Stimulated activated CD8-positive, alpha-beta memory T cell treated with anti-CD3 and anti-CD28 coated beads, Interleukin-2, amount 100 ng/mL, for 48 hours (primary cell): ENCODE data around the gene ATP6V0A1.

Experiments
- DNase-seq, 2 donors: peaks; one replicate each; pipeline ENCODE4 v3.0.0-alpha.2; 2020; ENCODE audit warnings: low read depth in 2 of 2

ATP6V0A1 gene

GRCh38 chr17:42561897-42562387, 103.3 kb downstream of the ATP6V0A1 start, which contains the start of gene COASY:
TSS of gene COASY (plus strand) at chr17:42562148. CDS start at chr17:42562623, 475 bp downstream.
- peak; percentile 85 to 92 for DNase-seq

GRCh38 chr17:42562388-42563142, 103.9 kb downstream of the ATP6V0A1 start:
- DNase-seq: no peak

GRCh38 chr17:42563143-42563509, 104.4 kb downstream of the ATP6V0A1 start:
- DNase-seq: no peak

- DNase-seq: no peak
These were observed 104.9 kb downstream of the ATP6V0A1 start for GRCh38 chr17:42563543-42563942.

- no peak for DNase-seq
These were observed 105.3 kb downstream of the ATP6V0A1 start for GRCh38 chr17:42563950-42564349.

GRCh38 chr17:42564815-42565522, 106.3 kb downstream of the ATP6V0A1 start:
- no peak for DNase-seq

- no peak for DNase-seq
These were observed 107.0 kb downstream of the ATP6V0A1 start for GRCh38 chr17:42565523-42566214.

GRCh38 chr17:42566215-42566882, 107.7 kb downstream of the ATP6V0A1 start:
- no peak for DNase-seq

- peak; percentile 91 to 94 for DNase-seq
These were observed 108.3 kb downstream of the ATP6V0A1 start, which contains the start of gene MLX for GRCh38 chr17:42566883-42567573. TSS of gene MLX (plus strand) at chr17:42567100. CDS start at chr17:42567125, 25 bp downstream.

GRCh38 chr17:42568341-42569111, 109.8 kb downstream of the ATP6V0A1 start:
- DNase-seq: no peak

GRCh38 chr17:42571435-42572225, 113.0 kb downstream of the ATP6V0A1 start:
- no peak for DNase-seq
